ENCODE results near the gene HEPACAM. TPM values are rescaled to one million over a fixed set of nuclear protein-coding genes. Genes with fewer than 3 reads are reported as not detected.

Gene HEPACAM
- total RNA-seq, 1 experiment from 2014 or later = not detected

- Histone ChIP-seq H3K4me1 (ENCODE audit: insufficient read depth, low read length, poor library complexity, severe bottlenecking) (no peaks in the 10 kb centered on the region), H3K36me3 (ENCODE audit: insufficient read depth, low read length, poor library complexity, severe bottlenecking) (no peaks in the 10 kb centered on the region), H3K9me3 (ENCODE audit: low read depth, low read length, poor library complexity, severe bottlenecking) (no peaks in the 10 kb centered on the region), H3K27me3 (replicated peaks; ENCODE audit: insufficient read depth, low read depth, low read length, poor library complexity) (peaks cover 10% of the 10 kb centered on the region), H3K27ac (ENCODE audit: low read depth, low read length, poor library complexity, severe bottlenecking) (no peak overlapping the region), H3K4me3 (ENCODE audit: low read depth, low read length, poor library complexity, severe bottlenecking) (no peak overlapping the region)
- ChIA-PET POLR2A (ENCODE audit: low non-redundant PET) (no interaction called here), CTCF (no interaction called here)
- no peak for TF ChIP-seq EZH2 (IDR thresholded peaks at IDR 0.05; ENCODE audit: borderline replicate concordance, low read depth, low read length, poor library complexity, severe bottlenecking)
- TF ChIP-seq CTCF (conservative IDR thresholded peaks at IDR 0.05; ENCODE audit: low read depth, low read length) = no peak
- DNase-seq (ENCODE audit: low spot score) = no peak
- intact Hi-C loops (cut with micrococcal nuclease; ENCODE audit: unreplicated experiment) = no loop called here
- BruUV-seq (replicated peaks) = no TSS peak
Measured at GRCh38 chr11:124941703-124942102, 5.9 kb upstream of the HEPACAM start.

GRCh38 chr11:124938970-124939369 is 3.1 kb upstream of the HEPACAM start:
- Histone ChIP-seq H3K36me3 (ENCODE audit: insufficient read depth, low read length, poor library complexity, severe bottlenecking) (no peaks in the 10 kb centered on the region), H3K27me3 (replicated peaks; ENCODE audit: insufficient read depth, low read depth, low read length, poor library complexity) (peaks cover 23% of the 10 kb centered on the region), H3K4me1 (ENCODE audit: insufficient read depth, low read length, poor library complexity, severe bottlenecking) (no peaks in the 10 kb centered on the region), H3K4me3 (ENCODE audit: low read depth, low read length, poor library complexity, severe bottlenecking) (no peak overlapping the region), H3K9me3 (ENCODE audit: low read depth, low read length, poor library complexity, severe bottlenecking) (no peaks in the 10 kb centered on the region), H3K27ac (ENCODE audit: low read depth, low read length, poor library complexity, severe bottlenecking) (no peak overlapping the region)
- no peak for DNase-seq (ENCODE audit: low spot score)
- POLR2A ChIA-PET (ENCODE audit: low non-redundant PET) = no interaction called here
- BruUV-seq (replicated peaks) = no TSS peak
- TF ChIP-seq CTCF (conservative IDR thresholded peaks at IDR 0.05; ENCODE audit: low read depth, low read length) = no peak
- TF ChIP-seq EZH2 (IDR thresholded peaks at IDR 0.05; ENCODE audit: borderline replicate concordance, low read depth, low read length, poor library complexity, severe bottlenecking) = no peak
- intact Hi-C loops (cut with micrococcal nuclease; ENCODE audit: unreplicated experiment) = no loop called here
- CTCF ChIA-PET = interaction anchor here (0.7 kb wide), 1 partner anchor 877 kb away, joined by 5 read pairs; no protein-coding TSS in a partner anchor

GRCh38 chr11:124938206-124938765 is 2.4 kb upstream of the HEPACAM start:
- H3K4me3 ChIP-seq (ENCODE audit: low read depth, low read length, poor library complexity, severe bottlenecking) = no peak overlapping the region
- no peak for DNase-seq (ENCODE audit: low spot score)
- H3K36me3 ChIP-seq (ENCODE audit: insufficient read depth, low read length, poor library complexity, severe bottlenecking) = no peaks in the 10 kb centered on the region
- no TSS peak for BruUV-seq (replicated peaks)
- H3K9me3 ChIP-seq (ENCODE audit: low read depth, low read length, poor library complexity, severe bottlenecking) = no peaks in the 10 kb centered on the region
- CTCF ChIA-PET = no interaction called here
- POLR2A ChIA-PET (ENCODE audit: low non-redundant PET) = no interaction called here
- TF ChIP-seq EZH2 (IDR thresholded peaks at IDR 0.05; ENCODE audit: borderline replicate concordance, low read depth, low read length, poor library complexity, severe bottlenecking) (no peak), CTCF (conservative IDR thresholded peaks at IDR 0.05; ENCODE audit: low read depth, low read length) (no peak)
- H3K27me3 ChIP-seq (replicated peaks; ENCODE audit: insufficient read depth, low read depth, low read length, poor library complexity) = peaks cover 23% of the 10 kb centered on the region
- intact Hi-C loops (cut with micrococcal nuclease; ENCODE audit: unreplicated experiment) = no loop called here
- H3K4me1 ChIP-seq (ENCODE audit: insufficient read depth, low read length, poor library complexity, severe bottlenecking) = no peaks in the 10 kb centered on the region
- H3K27ac ChIP-seq (ENCODE audit: low read depth, low read length, poor library complexity, severe bottlenecking) = no peak overlapping the region
